HG03108 (cell line): Measurements from ENCODE around the gene UMODL1.

Experiments used
- ATAC-seq: cut with Tn5 transposase; IDR thresholded peaks from one replicate; pipeline ENCODE4 v1.9.1; 2021; ENCODE audit warnings: moderate library complexity; ENCODE audit not compliant: unreplicated experiment

The UMODL1 gene

DNA sequence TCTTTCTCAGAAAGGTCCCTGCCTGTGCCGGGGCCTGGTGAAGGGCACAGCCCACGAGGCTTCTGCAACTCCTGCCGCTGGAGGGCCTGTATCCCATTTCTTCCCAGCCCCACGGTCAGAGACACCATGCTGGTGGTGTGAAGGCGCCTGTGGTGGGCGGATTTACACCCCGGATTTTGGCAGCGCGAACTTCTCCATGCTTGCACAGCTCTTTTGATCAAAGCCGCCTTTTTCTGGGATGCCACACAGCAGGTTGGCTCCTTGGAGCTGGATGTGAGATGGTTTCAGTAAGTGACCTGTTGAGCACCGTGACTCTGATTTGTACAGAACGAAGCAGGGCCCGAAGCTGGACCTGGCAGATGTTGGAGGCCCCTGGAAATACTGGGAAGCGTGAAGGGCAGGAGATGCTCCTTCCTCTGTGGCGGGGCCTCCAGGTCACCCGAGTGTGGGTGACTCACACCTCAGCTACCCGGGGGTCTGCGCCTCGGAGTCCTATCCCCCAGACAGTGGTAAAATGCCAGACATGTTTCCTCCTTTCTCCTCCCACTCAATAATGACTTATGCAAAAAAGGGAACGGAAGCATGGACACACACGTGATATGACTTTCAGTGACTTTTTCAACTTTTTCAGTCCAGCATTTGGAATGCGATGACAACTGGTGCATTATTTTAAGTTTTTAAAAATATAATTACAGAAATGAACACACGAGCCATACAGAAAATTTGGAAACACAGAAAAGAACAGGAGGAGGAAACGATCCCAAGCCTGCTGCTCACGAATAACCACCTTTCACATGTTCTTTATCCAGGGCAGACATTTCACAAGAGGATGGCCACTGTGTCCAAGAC, 9.0 kb downstream of the UMODL1 start:
- ATAC-seq = no peak

DNA sequence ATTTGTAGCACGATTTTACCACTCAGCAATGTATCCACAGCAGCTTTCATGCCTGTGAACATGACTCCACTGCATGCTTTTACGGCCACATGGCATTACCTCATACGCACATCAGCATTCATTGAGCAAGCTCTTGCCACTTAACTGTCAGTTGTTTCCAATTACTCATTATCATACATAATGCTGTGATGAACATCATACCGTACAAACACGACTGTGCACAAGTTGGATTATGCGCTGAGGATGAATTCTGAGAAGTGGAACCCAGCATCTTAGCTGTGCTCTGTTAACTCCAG, 9.6 kb downstream of the UMODL1 start:
- ATAC-seq = no peak

DNA sequence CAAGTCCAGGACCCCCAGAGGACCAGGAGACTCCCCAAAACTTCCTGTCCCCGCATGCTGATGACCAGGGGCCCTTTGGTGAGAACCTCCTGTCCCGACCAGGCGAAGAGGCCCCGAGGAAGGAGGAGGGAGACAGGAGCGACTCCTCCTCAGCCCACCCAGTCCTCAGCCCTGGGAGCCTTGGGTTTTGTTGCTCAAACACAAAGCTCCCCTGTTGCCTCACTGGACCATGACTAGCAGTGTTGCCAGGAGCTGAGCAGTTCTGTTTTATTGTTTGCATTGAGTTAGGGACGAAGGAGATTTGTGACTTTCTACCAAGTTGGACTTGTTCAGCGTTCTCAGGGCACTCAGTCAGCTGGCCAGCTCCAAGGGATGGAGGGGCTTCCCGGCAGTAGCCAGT, 10.0 kb downstream of the UMODL1 start:
- ATAC-seq = no peak

DNA sequence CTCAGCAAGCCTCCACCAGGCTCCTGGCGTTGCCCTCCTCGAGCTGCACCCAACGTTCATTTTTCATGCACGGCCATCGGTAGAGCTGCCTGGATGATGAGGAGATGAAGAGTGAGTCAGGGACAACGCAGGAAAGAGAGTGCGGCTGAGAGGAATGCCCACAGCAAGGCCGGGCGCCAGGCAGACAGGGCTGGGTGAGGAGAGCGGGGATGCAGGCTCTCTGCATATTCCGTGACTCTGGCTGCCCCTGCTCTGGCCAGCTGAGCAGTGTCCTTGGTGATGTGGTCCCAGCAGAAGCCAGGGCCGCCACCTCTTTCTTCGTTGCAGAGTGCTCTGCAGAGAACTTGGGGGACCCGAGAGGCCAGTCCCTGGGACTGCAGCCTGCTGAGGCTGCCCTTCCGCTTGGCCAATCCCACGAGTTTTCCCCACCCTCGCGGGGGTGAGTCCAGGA, 10.8 kb downstream of the UMODL1 start:
- no peak for ATAC-seq

DNA sequence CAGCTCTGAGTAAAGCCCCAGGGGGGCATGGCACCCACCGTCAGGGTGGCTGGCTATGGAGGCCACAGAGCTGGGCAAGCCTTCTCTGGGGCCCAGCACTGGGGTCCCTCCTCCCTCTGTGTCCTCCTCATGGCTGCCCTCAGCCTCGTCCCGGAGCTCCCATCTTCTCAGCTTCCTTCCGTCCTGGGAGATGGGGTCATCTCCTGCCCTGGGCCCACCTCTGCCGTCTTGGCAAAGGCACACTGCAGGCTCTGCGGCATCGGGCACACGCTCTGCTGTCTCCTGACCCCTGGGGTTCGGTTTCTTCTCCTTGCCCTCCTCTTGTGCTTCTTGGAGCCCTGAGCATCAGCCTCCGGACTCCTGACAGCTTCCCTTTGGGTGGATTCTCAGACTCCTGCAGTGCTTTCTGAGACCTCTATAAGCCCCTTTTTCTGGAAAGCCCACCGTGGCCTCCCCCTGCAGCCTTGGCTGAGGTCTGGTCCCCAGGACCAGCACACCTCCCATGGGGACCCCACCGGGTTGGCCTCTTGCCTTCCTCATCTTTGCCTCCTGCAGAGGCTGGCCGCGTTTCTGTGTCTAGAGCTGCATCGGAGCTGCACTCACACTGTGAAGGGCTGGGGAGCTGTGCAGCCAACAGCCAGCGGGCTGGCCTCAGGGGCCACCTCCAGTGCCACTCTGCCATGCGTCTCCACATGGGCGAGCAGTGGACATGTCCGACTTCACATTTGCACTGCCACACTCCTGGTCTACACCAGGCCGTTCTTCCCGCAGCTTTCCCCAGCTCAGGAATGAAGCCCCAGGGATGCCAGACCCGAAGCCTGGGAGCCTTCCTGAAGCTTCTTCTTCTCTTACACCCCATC, 11.6 kb downstream of the UMODL1 start:
- no peak for ATAC-seq

DNA sequence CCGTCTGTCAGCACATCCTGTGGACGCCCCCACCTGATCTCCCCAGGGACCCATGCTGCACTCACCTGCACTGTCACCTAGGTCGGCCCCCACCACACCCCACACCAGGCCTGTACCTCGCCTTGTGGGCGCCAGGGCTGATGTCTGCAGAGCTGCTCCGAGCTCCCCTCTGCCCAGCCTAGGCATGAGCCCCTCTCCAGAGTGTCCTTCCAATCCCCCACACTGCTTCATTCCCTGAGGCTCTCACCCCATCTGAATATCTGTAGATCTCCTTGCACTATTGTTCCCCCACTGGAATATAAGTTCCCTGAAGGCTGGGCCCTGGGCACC, 12.2 kb downstream of the UMODL1 start:
- ATAC-seq = no peak

DNA sequence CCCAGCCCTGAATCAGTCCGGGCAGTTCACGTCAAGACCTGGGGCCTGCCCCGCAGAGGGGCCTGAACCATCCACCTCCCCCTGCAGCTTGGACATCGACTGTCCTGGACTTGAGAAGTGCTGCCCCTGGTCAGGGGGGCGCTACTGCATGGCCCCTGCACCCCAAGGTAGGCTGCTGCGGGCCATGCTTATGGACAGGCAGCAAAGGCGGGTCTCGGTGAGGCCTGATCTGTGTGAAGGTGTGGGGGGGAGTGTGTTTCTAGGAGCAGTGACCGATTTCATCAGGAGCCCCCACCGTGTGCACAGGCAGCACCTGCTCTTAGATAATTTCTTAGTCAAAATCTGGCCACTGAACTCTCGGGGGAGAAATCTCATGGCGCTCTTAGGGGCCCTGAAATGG, 13.0 kb downstream of the UMODL1 start:
- no peak for ATAC-seq

DNA sequence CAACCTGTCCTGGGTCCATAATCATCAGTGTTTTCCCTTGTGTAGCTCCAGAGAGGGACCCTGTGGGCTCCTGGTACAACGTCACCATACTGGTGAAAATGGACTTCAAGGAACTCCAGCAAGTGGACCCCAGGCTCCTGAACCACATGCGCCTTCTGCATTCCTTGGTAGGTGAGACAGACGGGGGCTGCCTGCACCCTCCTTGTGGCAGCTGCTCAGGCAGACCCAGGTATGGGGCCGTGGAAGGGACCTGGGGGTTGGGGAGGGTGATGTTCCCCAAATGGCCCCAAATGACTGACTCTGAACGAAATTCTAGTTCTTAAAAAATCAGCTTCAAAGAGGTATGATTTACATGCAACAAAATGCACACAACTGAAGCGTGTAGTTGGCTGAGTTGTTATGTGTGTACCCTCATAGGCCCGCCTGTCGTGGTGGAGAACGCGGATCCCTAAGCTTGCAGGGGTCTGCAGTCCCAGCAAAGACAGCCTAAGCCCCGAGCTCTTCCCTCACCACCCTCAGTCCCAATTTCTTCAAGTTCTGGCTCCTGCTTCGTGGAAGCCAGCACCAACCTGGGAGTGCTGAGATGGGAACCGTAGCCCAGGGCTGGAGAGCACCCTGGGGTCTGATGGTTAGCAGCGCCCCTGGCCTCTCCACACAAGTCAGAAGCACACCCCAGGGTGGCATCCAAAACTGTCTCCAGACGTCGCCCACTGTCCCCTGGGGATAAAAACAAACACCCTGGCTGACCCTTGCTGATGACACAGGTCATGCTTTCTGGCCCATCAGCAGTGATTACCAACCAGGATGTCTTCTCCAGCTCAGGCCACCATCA, 14.3 kb downstream of the UMODL1 start:
- no peak for ATAC-seq

DNA sequence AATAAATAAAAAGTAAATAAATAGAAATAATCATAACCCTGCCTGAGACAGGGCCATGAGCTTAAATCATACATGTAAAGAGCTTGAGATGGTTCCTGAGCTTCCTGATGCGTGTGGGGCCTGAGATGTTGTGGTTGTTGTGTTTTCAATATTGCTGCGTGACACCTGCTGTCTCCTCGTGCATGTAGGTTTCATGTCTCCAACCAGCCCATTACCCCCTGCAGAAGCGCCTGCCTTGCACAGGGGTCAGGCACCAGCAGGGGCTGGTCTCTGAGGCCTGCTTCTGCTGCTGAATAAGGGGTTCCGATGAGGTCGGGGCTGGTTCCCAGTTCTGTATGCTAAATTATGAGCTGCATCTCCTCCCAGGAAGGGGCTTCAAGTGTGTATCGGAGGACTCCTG, 15.9 kb downstream of the UMODL1 start:
- no peak for ATAC-seq

DNA sequence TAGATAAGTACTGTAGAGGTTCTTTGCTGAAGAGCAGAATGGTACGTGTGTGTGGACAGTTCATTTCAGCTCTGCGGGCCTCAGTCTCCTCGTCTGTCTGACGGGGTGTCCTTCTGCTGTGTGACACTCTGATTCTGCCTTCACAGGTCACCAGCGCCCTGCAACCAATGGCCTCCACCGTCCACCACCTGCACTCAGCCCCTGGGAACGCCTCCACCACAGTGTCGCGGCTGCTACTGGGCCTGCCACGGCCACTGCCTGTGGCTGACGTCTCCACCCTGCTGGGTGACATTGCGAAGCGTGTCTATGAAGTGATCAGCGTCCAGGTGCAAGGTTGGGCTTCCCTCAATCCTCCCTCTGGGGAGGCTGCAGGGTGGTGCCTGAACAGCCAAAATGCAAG, 17.0 kb downstream of the UMODL1 start:
- no peak for ATAC-seq

DNA sequence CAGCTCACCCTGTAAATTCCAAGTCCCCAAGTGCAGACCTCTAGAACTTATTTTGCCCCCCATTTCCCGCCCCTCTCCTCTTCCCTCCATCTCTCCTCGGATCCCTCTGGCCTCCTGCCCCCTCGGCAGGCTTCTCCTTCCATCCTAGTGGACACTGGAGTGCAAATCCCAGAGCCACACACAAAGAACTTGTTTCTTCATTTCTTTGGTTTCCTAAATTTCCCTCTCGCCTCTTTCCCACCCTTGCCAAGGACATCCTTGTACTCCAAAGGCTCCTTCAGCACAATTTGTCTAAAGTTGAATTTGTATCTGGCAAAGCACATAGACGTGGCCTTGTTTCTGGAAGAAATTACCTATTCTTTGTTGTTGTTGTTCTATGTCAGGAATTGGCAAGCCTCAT, 17.5 kb downstream of the UMODL1 start:
- no peak for ATAC-seq

DNA sequence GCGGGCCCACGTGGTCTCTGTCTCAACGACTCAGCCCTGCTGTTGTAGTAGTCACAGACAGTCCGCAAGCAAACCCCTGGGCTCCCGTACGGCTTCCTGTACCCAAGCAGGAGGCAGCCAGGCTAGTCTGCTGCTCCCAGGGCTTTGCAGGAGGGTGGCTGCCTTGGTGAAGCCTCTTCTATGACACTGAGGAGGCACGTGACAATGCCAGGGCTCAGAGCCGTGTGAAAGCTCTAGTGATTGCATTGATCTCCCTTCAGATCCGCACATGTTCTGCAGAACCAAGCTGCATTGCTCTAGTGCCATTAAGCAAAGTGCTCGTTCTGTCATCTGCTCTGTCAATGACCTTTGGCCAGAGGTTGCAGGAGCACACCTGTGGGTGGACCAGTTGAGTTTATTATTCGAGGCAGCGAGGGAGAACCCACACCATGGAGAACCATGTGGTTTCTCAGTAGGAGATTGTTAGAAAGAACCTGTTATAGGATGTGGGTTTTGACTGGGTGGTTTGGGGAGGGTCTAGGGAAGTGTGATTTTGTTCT, 18.0 kb downstream of the UMODL1 start:
- no peak for ATAC-seq

DNA sequence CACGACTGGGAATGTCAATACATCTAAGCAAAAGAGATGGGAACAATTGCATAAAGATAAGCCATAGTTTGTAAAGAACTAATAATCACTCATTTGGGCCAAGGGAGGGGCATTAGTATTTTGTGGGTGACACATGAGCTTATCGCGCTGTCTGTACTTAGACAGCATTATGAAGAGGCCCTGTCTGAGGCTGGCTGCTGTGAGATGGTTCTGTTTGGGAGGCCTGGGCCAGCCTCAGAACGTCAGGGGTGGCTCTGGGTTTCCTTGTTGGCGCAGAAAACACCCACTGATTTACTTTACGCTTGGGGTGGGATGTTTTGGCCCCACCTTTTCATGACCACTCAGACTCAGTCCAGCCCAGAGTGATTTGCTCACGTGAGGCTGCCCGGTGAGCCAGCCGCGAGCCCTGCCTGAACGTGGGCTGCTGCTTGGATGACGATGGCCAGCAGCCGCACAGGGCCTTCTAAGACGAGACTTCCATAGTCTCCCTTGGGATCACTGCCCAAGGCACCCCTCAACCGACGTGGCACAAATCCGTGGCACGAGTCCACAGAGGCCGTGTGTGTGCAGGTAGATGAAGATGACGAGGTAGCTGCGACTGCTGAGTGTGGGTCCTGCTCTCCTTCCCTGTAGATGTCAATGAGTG, 18.7 kb downstream of the UMODL1 start:
- ATAC-seq = no peak

DNA sequence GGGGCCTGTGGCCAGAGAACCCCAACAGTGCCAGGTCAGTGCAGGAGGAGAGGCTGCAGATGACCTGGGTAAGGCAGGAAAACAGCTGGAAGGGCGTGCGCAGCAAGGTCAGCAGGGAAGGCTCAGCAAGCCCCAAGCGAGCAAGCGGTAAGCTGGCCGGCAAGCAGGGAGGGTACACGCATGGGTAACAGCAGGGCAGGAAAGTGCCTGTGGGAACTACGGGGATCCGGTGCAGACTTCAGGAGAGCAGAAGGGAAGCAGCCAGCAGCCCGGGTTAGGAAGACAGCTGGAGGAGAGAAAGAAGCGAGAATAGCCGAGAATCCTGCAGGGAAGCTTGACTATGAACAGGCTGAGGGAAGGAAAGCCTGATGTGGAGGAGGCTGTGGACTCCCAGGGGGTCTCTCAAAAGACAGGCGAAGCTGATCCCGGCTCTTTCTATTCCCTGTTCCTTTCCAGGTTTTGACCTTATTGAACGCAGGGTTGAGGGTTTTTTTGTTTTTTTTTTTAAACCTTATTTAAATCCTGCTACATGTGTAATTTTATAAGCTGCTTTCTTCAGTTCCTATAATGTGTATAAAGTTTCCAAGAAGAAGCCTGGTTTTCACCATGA, 20.9 kb downstream of the UMODL1 start:
- ATAC-seq = no peak

DNA sequence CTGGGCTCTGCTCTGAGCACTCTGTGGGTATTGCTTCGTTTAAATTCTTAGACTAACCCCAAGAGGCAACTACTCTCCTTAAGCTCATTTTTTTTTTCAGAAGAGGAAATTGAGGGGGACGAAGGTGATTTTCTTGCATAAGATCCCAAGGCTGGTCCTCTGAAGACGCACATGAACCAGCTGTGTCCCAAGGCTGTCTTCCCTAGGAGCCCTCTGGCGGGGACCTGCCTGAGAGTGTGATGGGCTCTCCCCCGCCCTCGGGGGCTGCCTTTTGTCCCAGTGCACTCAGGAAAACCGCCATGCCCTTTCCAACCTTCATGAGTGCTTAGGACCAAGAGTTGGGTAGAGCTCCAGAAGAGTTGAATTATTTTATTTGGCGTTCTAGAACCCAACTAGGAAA, 21.7 kb downstream of the UMODL1 start:
- no peak for ATAC-seq

DNA sequence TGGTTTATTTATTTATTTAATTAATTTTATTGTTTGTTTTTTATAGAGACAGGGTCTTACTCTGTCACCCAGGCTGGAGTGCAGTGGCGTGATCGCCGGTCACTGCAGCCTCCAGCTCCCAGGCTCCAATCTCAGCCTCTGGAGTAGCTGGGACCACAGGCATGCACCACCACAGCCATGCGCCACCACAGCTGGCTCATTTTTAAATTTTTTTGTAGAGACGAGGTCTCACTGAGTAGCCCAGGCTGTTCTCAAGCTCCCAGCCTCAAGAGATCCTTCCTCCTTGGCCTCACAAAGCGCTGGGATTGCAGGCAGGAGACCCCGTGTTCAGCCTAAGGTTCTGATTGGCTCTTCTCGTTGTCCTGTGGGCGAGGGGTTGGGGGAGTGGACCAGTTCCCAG, 22.1 kb downstream of the UMODL1 start:
- ATAC-seq = no peak

DNA sequence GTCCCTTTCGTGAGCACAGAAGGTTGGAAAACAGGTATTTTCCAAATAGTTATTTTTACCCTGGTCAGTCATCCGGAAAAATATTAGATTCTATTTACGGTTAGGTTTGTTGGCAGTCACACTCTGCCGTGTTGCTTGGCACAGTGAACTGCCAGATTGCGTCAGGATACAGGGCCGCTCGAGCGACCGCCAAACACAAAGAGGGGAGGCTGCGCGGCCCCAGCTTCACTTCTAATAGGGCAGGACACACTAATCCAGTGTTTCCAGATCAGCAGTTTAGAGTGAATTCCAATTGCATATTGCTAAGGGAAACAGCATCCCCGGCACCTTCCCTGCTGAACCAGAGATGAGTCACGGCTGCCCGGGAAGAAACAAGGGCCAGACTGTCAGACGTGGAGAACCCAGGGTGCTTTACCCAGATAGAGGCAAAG, 22.9 kb downstream of the UMODL1 start:
- no peak for ATAC-seq

DNA sequence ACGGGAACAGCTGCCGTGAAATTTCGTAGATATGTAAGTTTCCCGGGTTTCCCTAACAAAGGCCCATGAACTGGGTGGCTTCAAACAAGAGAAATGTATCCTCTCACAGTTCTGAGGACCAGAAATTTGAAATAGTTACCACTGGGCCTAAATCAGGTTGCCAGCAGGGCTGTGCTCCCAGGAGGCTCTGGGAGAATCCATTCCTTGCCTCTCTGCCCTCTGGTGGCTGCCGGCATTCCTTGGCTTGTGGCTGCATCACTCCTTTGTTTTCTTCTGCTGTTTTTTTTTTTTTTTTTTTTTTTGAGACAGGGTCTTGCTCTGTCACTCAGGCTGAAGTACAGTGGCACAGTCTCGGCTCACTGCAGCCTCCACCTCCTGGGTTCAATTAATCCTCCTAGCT, 23.7 kb downstream of the UMODL1 start:
- no peak for ATAC-seq

DNA sequence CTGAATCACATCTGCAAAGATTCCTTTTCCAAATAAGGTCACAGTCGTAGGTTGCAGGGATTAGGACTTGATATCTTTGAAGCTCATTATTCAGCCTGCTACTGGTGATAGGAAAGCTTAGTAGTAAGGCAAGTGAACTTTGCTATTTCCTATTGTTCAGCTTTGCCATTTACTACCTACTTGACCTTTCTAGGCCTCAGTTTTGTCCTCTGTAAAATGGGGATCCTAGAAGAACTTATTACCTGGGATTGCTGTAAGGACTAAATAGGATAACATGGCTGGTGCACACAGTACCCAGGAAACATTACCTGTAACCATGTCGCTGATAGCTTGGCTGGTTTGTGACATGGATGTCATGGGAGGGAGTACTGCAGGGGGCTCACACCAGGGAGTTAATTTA, 24.5 kb downstream of the UMODL1 start:
- ATAC-seq = no peak

DNA sequence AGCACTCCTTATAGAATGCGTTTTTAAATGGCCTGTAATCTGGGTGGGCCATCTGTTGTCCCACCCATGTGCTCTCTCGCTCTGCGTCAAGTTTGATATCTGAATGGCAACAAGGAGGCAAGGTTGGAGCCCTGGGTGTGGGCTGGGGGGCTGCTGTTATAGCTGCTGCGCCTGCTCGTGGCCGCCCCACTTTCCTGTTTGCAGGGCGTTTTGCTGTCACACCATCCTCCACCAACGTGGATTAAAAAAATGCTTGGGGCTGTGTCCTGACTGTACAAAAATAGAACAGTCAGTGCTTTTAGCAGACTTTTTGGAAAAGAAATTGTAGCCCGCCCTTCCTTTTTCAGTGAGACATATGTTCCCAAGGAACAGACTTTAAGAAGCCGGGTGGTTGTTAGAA, 25.4 kb downstream of the UMODL1 start:
- no peak for ATAC-seq
